ENCODE results near the gene PLCB1. TPM values are rescaled to one million over a fixed set of nuclear protein-coding genes. Genes with fewer than 3 reads are reported as not detected.

The PLCB1 gene
- total and polyA plus RNA-seq, 2 experiments from 2014 or later, result 14.9 to 20.7 TPM

DNA sequence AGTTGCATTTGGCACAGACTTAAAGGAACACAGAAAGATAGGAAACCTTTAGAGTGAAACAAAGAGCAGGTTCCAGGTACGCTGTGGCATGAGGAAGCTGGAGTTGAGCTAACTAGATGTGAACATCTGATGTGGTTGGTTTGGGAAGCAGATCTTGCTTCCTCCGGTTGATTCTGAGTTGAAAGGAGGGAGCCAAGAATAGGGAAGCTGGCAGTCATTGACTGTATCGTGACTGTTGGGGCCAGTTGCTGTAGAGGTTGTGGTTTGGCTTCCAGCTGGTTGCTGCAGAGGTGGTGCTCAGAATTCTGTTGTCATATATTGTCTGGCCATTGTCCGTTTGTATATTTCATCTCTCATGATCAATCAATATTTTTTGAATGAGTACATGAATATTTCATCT, 325.9 kb downstream of the PLCB1 start:
- H3K36me3 ChIP-seq (ENCODE audit: insufficient read depth), result no peaks in the 10 kb centered on the region
- no peaks in the 10 kb centered on the region for H3F3A ChIP-seq (replicated peaks; ENCODE audit: low read depth)
- no peak overlapping the region for H3K27ac ChIP-seq (ENCODE audit: low read depth)
- peaks cover 3% of the 10 kb centered on the region for H3K27me3 Mint-ChIP-seq (ENCODE audit: insufficient read depth, low read depth, poor library complexity)
- no peak for ATAC-seq
- no peak overlapping the region for H3K4me3 Mint-ChIP-seq
- H3K27ac Mint-ChIP-seq, result no peak overlapping the region
- H3K27me3 ChIP-seq (ENCODE audit: insufficient read depth), result no peaks in the 10 kb centered on the region
- no peaks in the 10 kb centered on the region for H3K36me3 Mint-ChIP-seq (ENCODE audit: low read depth)
- H3K4me1 ChIP-seq (ENCODE audit: insufficient read depth), result no peaks in the 10 kb centered on the region
- H3K79me2 ChIP-seq (replicated peaks; ENCODE audit: insufficient read depth), result no peaks in the 10 kb centered on the region
- H3K4me2 ChIP-seq, result no peak overlapping the region
- no peaks in the 10 kb centered on the region for H3K9me3 Mint-ChIP-seq
- no peak overlapping the region for H2AFZ ChIP-seq
- H3K9me2 ChIP-seq (ENCODE audit: insufficient read depth), result no peaks in the 10 kb centered on the region
- no peaks in the 10 kb centered on the region for H3K4me1 Mint-ChIP-seq
- no peak overlapping the region for H3K4me3 ChIP-seq
- no peak for TF ChIP-seq POLR2AphosphoS5 (IDR thresholded peaks at IDR 0.05; ENCODE audit: low read depth)
- no peak for TF ChIP-seq ETS1 (IDR thresholded peaks at IDR 0.05)
- no peak for TF ChIP-seq JUNB (IDR thresholded peaks at IDR 0.05; ENCODE audit: unreplicated experiment)
- no peak for TF ChIP-seq ZNF114 (CRISPR knock-in tag; IDR thresholded peaks at IDR 0.05)
- TF ChIP-seq EZH2phosphoT487 (IDR thresholded peaks at IDR 0.05; ENCODE audit: unreplicated experiment), result no peak
- no peak for TF ChIP-seq CTCF (conservative IDR thresholded peaks at IDR 0.05; ENCODE audit: low read depth in 2 of 2)
- TF ChIP-seq NANOG (IDR thresholded peaks at IDR 0.05; ENCODE audit: borderline replicate concordance), result no peak
- no peak for TF ChIP-seq EZH2 (IDR thresholded peaks at IDR 0.05; ENCODE audit: low read depth, unreplicated experiment)
- TF ChIP-seq, protein P1, sequence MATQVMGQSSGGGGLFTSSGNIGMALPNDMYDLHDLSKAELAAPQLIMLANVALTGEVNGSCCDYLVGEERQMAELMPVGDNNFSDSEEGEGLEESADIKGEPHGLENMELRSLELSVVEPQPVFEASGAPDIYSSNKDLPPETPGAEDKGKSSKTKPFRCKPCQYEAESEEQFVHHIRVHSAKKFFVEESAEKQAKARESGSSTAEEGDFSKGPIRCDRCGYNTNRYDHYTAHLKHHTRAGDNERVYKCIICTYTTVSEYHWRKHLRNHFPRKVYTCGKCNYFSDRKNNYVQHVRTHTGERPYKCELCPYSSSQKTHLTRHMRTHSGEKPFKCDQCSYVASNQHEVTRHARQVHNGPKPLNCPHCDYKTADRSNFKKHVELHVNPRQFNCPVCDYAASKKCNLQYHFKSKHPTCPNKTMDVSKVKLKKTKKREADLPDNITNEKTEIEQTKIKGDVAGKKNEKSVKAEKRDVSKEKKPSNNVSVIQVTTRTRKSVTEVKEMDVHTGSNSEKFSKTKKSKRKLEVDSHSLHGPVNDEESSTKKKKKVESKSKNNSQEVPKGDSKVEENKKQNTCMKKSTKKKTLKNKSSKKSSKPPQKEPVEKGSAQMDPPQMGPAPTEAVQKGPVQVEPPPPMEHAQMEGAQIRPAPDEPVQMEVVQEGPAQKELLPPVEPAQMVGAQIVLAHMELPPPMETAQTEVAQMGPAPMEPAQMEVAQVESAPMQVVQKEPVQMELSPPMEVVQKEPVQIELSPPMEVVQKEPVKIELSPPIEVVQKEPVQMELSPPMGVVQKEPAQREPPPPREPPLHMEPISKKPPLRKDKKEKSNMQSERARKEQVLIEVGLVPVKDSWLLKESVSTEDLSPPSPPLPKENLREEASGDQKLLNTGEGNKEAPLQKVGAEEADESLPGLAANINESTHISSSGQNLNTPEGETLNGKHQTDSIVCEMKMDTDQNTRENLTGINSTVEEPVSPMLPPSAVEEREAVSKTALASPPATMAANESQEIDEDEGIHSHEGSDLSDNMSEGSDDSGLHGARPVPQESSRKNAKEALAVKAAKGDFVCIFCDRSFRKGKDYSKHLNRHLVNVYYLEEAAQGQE (IDR thresholded peaks at IDR 0.05; ENCODE audit: unreplicated experiment), result no peak
- no peak for TF ChIP-seq ZNF331 (CRISPR knock-in tag; IDR thresholded peaks at IDR 0.05; ENCODE audit: low read depth)
- TF ChIP-seq CREB1 (CRISPR knock-in tag; IDR thresholded peaks at IDR 0.05; ENCODE audit: low read depth), result no peak
- TF ChIP-seq STAT1 (IDR thresholded peaks at IDR 0.05; ENCODE audit: unreplicated experiment), result no peak
- no peak for TF ChIP-seq ZNF462 (CRISPR knock-in tag; IDR thresholded peaks at IDR 0.05)
- 0 out of 2 replicates have a peak, but pooled peaks cover 3% of the 10 kb centered on the region for H4K20me1 ChIP-seq (replicated peaks; ENCODE audit: insufficient read depth)
- DNase-seq (ENCODE audit: low spot score), result no peak
